Astrocyte (in vitro differentiated cells and primary cell): Measurements from ENCODE around the gene SAA2.

ENCODE experiments used
- EZH2 ChIP-seq: IDR thresholded peaks from 2 replicates; pipeline ENCODE4 v1.6.1; 2012; ENCODE audit warnings: mild to moderate bottlenecking, low read length, inconsistent platforms; ENCODE audit not compliant: insufficient read depth
- TF ChIP-seq, protein P1 (sequence below): IDR thresholded peaks from 2 replicates; pipeline ENCODE4 v1.5.1; 2011; ENCODE audit warnings: low read depth, mild to moderate bottlenecking, inconsistent platforms, low read length, moderate library complexity; ENCODE audit not compliant: insufficient read depth

DNA sequence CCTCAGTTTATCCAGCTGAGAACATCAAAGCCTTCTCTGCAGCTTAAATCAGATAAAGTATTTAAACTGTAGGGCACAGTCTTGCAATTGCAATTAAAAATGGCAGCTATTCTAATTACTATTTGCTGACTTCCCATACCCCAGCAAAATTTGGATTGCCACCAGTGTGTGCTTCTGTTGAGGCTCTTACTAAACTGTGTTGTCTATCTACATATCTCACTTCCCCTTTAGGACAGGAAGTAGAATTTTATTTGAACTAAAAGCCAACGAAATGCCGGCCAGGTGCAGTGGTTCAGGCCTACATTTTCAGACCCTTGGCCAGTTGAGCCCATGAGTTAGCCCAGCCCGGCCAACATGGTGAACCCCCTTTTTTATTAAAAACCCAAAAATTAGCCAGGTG lies 19.0 kb downstream of the SAA2 start:
- TF ChIP-seq EZH2 = no peak
- TF ChIP-seq, protein P1, sequence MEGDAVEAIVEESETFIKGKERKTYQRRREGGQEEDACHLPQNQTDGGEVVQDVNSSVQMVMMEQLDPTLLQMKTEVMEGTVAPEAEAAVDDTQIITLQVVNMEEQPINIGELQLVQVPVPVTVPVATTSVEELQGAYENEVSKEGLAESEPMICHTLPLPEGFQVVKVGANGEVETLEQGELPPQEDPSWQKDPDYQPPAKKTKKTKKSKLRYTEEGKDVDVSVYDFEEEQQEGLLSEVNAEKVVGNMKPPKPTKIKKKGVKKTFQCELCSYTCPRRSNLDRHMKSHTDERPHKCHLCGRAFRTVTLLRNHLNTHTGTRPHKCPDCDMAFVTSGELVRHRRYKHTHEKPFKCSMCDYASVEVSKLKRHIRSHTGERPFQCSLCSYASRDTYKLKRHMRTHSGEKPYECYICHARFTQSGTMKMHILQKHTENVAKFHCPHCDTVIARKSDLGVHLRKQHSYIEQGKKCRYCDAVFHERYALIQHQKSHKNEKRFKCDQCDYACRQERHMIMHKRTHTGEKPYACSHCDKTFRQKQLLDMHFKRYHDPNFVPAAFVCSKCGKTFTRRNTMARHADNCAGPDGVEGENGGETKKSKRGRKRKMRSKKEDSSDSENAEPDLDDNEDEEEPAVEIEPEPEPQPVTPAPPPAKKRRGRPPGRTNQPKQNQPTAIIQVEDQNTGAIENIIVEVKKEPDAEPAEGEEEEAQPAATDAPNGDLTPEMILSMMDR = no peak
